ENCODE results near the gene STX2. TPM values are rescaled to one million over a fixed set of nuclear protein-coding genes. Genes with fewer than 3 reads are reported as not detected.
"Not testable (repeated sequence)": the region's sequence is repeated elsewhere in the genome, so short reads cannot be mapped to it uniquely, and the experiment has no call there.

The STX2 gene
- total RNA-seq, 2 donors from 2014 or later = 18.2 to 20.2 TPM

GRCh38 chr12:130787445-130788410 is 51.3 kb downstream of the STX2 start:
- TF ChIP-seq CTCF (conservative IDR thresholded peaks at IDR 0.05) = no peak
- H3K27ac ChIP-seq (ENCODE audit: low read depth, low read length) = peak overlapping the region; percentile 81
- H3K9me3 ChIP-seq (ENCODE audit: control insufficient read depth, low read length) = peaks cover 11% of the 10 kb centered on the region
- Mint-ChIP-seq H3K27me3 (ENCODE audit: insufficient read depth) (peaks cover 1% of the 10 kb centered on the region), H3K36me3 (ENCODE audit: low read depth) (peaks cover 29% of the 10 kb centered on the region), H3K9me3 (peaks cover 11% of the 10 kb centered on the region), H3K4me3 (no peak overlapping the region), H3K27ac (peak overlapping the region; percentile 10), H3K4me1 (peaks cover 12% of the 10 kb centered on the region)
- H3K36me3 ChIP-seq (ENCODE audit: control insufficient read depth, insufficient read depth, low read length) = peaks cover 30% of the 10 kb centered on the region
- no peak overlapping the region for H3K4me3 ChIP-seq (ENCODE audit: low read length)
- no peaks in the 10 kb centered on the region for H3K27me3 ChIP-seq (ENCODE audit: control insufficient read depth, insufficient read depth, low read length, poor library complexity, severe bottlenecking)
- WGBS, 2 experiments (ENCODE audit: insufficient coverage in 1 of 2, insufficient read length in 1 of 2) = 49 to 68% methylated on average over 22 to 35 of the region's 35 CpGs
- peak; percentile 94 for DNase-seq
- no peak overlapping the region for H3K9ac ChIP-seq (ENCODE audit: extremely low read depth, low read length, poor library complexity, severe bottlenecking)
- H3K4me1 ChIP-seq (ENCODE audit: control insufficient read depth, insufficient read depth, low read length) = no peaks in the 10 kb centered on the region

- Mint-ChIP-seq H3K36me3 (ENCODE audit: low read depth) (peaks cover 28% of the 10 kb centered on the region), H3K4me3 (no peak overlapping the region), H3K9me3 (peaks cover 11% of the 10 kb centered on the region), H3K4me1 (peaks cover 12% of the 10 kb centered on the region), H3K27me3 (ENCODE audit: insufficient read depth) (peaks cover 1% of the 10 kb centered on the region), H3K27ac (no peak overlapping the region)
- no peak overlapping the region for H3K4me3 ChIP-seq (ENCODE audit: low read length)
- H3K4me1 ChIP-seq (ENCODE audit: control insufficient read depth, insufficient read depth, low read length) = no peaks in the 10 kb centered on the region
- peaks cover 25% of the 10 kb centered on the region for H3K36me3 ChIP-seq (ENCODE audit: control insufficient read depth, insufficient read depth, low read length)
- WGBS, 2 experiments (ENCODE audit: insufficient coverage in 1 of 2, insufficient read length in 1 of 2) = 81 to 89% methylated on average over 6 to 10 of the region's 10 CpGs
- TF ChIP-seq CTCF (conservative IDR thresholded peaks at IDR 0.05) = no peak
- no peak overlapping the region for H3K9ac ChIP-seq (ENCODE audit: extremely low read depth, low read length, poor library complexity, severe bottlenecking)
- H3K27me3 ChIP-seq (ENCODE audit: control insufficient read depth, insufficient read depth, low read length, poor library complexity, severe bottlenecking) = no peaks in the 10 kb centered on the region
- H3K27ac ChIP-seq (ENCODE audit: low read depth, low read length) = peak overlapping the region; percentile 81
- H3K9me3 ChIP-seq (ENCODE audit: control insufficient read depth, low read length) = peaks cover 11% of the 10 kb centered on the region
- DNase-seq = no peak
Measured at GRCh38 chr12:130787041-130787440, 52.0 kb downstream of the STX2 start.

GRCh38 chr12:130783110-130783715 is 55.8 kb downstream of the STX2 start:
- Mint-ChIP-seq H3K36me3 (ENCODE audit: low read depth) (peaks cover 25% of the 10 kb centered on the region), H3K4me3 (no peak overlapping the region), H3K9me3 (peaks cover 11% of the 10 kb centered on the region), H3K27me3 (ENCODE audit: insufficient read depth) (peaks cover 1% of the 10 kb centered on the region), H3K4me1 (peaks cover 7% of the 10 kb centered on the region), H3K27ac (no peak overlapping the region)
- 70 to 71% methylated on average over 16 to 18 of the region's 18 CpGs for WGBS, 2 experiments (ENCODE audit: insufficient coverage in 1 of 2, insufficient read length in 1 of 2)
- TF ChIP-seq CTCF (conservative IDR thresholded peaks at IDR 0.05) = no peak
- Histone ChIP-seq H3K36me3 (ENCODE audit: control insufficient read depth, insufficient read depth, low read length) (peaks cover 15% of the 10 kb centered on the region), H3K4me1 (ENCODE audit: control insufficient read depth, insufficient read depth, low read length) (no peaks in the 10 kb centered on the region), H3K4me3 (ENCODE audit: low read length) (no peak overlapping the region), H3K27ac (ENCODE audit: low read depth, low read length) (no peak overlapping the region), H3K9ac (ENCODE audit: extremely low read depth, low read length, poor library complexity, severe bottlenecking) (no peak overlapping the region), H3K9me3 (ENCODE audit: control insufficient read depth, low read length) (peaks cover 11% of the 10 kb centered on the region), H3K27me3 (ENCODE audit: control insufficient read depth, insufficient read depth, low read length, poor library complexity, severe bottlenecking) (no peaks in the 10 kb centered on the region)
- DNase-seq = peak; percentile 67

GRCh38 chr12:130782245-130782644 is 56.8 kb downstream of the STX2 start:
- Mint-ChIP-seq H3K9me3 (peaks cover 11% of the 10 kb centered on the region), H3K36me3 (ENCODE audit: low read depth) (peaks cover 25% of the 10 kb centered on the region)
- not testable (repeated sequence) for H3K9ac ChIP-seq (ENCODE audit: extremely low read depth, low read length, poor library complexity, severe bottlenecking); H3K4me3 Mint-ChIP-seq; H3K4me3 ChIP-seq (ENCODE audit: low read length); H3K27ac ChIP-seq (ENCODE audit: low read depth, low read length); DNase-seq; H3K27me3 Mint-ChIP-seq (ENCODE audit: insufficient read depth); H3K27me3 ChIP-seq (ENCODE audit: control insufficient read depth, insufficient read depth, low read length, poor library complexity, severe bottlenecking); H3K27ac Mint-ChIP-seq; H3K4me1 Mint-ChIP-seq; H3K4me1 ChIP-seq (ENCODE audit: control insufficient read depth, insufficient read depth, low read length)
- peaks cover 15% of the 10 kb centered on the region for H3K36me3 ChIP-seq (ENCODE audit: control insufficient read depth, insufficient read depth, low read length)
- whole genome bisulfite sequencing, 2 experiments (ENCODE audit: insufficient coverage in 1 of 2, insufficient read length in 1 of 2) = 90% methylated on average over 12 of the region's 13 CpGs; no CpG with 5 or more reads in 1 of the 2 experiments
- H3K9me3 ChIP-seq (ENCODE audit: control insufficient read depth, low read length) = peaks cover 11% of the 10 kb centered on the region

All from endodermal cell (in vitro differentiated cells).